A549 (cell line): ENCODE measurements around the gene ANKRD40.

Source experiments
- CBX2 ChIP-seq: fragments of 200-600 bp; sonication (generic); IDR thresholded peaks from 2 replicates; pipeline ENCODE4 v1.6.1; 2016; ENCODE audit warnings: low read depth, mild to moderate bottlenecking, borderline replicate concordance
- CTCF ChIP-seq: fragments of >200 bp; sonication (Bioruptor Twin); formaldehyde crosslinking; IDR thresholded peaks from 3 replicates; pipeline ENCODE4 v1.5.1; 2016
- ELK1 ChIP-seq: fragments of 150-350 bp; IDR thresholded peaks from 2 replicates; pipeline ENCODE4 v1.6.1; 2014; ENCODE audit warnings: low read depth, mild to moderate bottlenecking, low read length
- EP300 ChIP-seq, 2 experiments: fragments of >200 bp; sonication (Bioruptor Twin); formaldehyde crosslinking; IDR thresholded peaks; 2 replicates in 1 of 2; 3 replicates in 1 of 2; pipeline ENCODE4 v1.6.1; 2016 to 2017
- MAX ChIP-seq: IDR thresholded peaks from 2 replicates; pipeline ENCODE4 v1.6.1; 2012
- MAZ ChIP-seq: fragments of 150-350 bp; IDR thresholded peaks from 2 replicates; pipeline ENCODE4 v1.6.1; 2014; ENCODE audit warnings: antibody characterized with exemption, low read depth, low read length, borderline replicate concordance
- PBX3 ChIP-seq: IDR thresholded peaks from 2 replicates; pipeline ENCODE4 v1.6.1; 2012
- POLR2A ChIP-seq: IDR thresholded peaks from 2 replicates; pipeline ENCODE4 v1.6.1; 2012; ENCODE audit warnings: mild to moderate bottlenecking, low read length
- POLR2AphosphoS2 ChIP-seq: conservative IDR thresholded peaks from 2 replicates; pipeline ENCODE4 v1.6.1; 2012; ENCODE audit warnings: low read length, improper control_type of control experiment, inconsistent platforms
- REST ChIP-seq: fragments of 200-600 bp; sonication (generic); IDR thresholded peaks from 2 replicates; pipeline ENCODE4 v1.6.1; 2016; ENCODE audit warnings: antibody characterized with exemption, mild to moderate bottlenecking, moderate library complexity
- RFX5 ChIP-seq: fragments of 450-650 bp; IDR thresholded peaks from 2 replicates; pipeline ENCODE4 v1.7.1; 2014; ENCODE audit warnings: antibody characterized with exemption, mild to moderate bottlenecking, moderate library complexity
- SREBF2 ChIP-seq: fragments of 450-650 bp; IDR thresholded peaks from 2 replicates; pipeline ENCODE4 v1.6.1; 2014; ENCODE audit warnings: mild to moderate bottlenecking, moderate library complexity
- TP53 ChIP-seq: fragments of 250-450 bp; sonication (Bioruptor Pico); IDR thresholded peaks from 2 replicates; pipeline ENCODE4 v1.5.0; 2021; ENCODE audit warnings: mild to moderate bottlenecking, moderate library complexity
- USF2 ChIP-seq: fragments of 450-650 bp; IDR thresholded peaks from 2 replicates; pipeline ENCODE4 v1.6.1; 2014; ENCODE audit warnings: antibody characterized with exemption

- TF ChIP-seq CTCF (no peak), POLR2A (no peak), POLR2AphosphoS2 (no peak), TP53 (no peak), CBX2 (no peak), MAZ (no peak), SREBF2 (no peak), RFX5 (no peak), PBX3 (no peak), EP300 (IDR thresholded peaks at IDR 0.05) (no peak), USF2 (no peak; the same call in 1 of the 2 replicates), ELK1 (no peak), MAX (no peak), REST (no peak)
Measured at GRCh38 chr17:50687200-50688066, 20.3 kb downstream of the ANKRD40 start.
